GM21526 (cell line): ENCODE measurements around the gene SPC24.
"Not testable (repeated sequence)": the region's sequence is repeated elsewhere in the genome, so short reads cannot be mapped to it uniquely, and the experiment has no call there.

Source experiments
- ATAC-seq: cut with Tn5 transposase; IDR thresholded peaks from one replicate; pipeline ENCODE4 v1.9.1; 2021; ENCODE audit warnings: moderate library complexity; ENCODE audit not compliant: unreplicated experiment, low FRiP score

Gene SPC24

DNA sequence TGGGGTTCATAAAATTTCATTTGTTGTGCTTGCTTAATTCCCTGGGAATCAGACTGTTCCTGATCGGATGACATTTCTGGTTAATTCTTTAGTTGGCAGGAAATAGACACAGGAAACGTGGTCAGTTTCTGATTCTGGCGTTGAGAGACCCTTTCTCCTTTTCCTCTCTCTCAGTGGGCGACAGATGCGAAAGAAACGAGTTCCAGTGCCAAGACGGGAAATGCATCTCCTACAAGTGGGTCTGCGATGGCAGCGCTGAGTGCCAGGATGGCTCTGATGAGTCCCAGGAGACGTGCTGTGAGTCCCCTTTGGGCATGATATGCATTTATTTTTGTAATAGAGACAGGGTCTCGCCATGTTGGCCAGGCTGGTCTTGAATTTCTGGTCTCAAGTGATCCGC lies 55.5 kb downstream of the SPC24 start:
- no peak for ATAC-seq

DNA sequence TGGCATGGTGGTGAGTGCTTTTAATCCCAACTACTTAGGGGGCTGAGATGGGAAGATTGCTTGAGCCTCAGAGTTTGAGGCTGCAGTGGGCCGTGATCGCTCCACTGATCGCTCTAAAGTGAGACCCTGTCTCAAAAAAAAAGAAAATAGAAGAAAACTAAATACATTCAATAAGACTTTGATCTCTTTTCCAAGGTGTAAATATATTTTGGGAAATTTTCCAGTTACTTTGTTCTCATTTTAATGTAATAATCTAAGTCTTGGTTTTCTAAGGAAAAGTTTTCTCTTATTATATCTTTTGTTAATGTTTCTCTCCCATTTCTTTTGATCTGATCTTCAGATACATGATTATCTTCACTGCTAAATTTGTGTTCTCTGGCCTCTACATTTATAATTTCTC lies 56.7 kb downstream of the SPC24 start:
- no peak for ATAC-seq

DNA sequence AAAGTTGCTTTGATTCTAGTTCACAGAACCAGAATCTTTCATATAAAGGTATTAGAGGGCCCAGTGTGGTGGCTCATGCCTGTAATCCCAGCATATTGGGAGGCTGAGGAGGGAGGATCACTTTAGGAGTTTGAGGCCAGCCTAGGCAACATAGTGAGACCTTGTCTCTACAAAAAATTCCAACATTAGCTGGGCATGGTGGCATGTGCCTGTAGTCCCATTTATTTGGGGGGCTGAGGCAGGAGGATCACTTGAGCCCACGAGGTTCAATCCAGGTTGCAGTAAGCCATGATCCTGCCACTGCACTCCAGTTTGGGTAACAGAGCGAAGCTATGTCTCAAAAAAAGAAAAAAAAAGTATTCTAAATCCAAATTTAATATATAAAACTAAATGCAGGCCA lies 57.3 kb downstream of the SPC24 start:
- ATAC-seq = no peak

DNA sequence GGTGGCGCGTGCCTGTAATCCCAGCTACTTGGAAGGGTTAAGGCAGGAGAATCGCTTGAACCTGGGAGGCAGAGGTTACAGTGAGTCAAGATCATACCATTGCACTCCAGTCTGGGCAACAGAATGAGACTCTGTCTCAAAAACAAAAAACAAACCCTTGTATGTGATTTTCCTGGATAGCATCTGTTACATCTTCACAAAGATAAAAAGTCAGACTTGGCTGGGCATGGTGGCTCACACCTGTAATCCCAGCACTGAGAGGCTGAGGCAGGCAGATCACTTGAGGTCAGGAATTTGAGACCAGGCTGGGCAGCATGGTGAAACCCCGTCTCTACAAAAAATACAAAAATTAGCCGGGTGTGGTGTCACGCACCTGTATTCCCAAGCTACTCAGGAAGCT lies 58.2 kb downstream of the SPC24 start:
- ATAC-seq = not testable (repeated sequence)

DNA sequence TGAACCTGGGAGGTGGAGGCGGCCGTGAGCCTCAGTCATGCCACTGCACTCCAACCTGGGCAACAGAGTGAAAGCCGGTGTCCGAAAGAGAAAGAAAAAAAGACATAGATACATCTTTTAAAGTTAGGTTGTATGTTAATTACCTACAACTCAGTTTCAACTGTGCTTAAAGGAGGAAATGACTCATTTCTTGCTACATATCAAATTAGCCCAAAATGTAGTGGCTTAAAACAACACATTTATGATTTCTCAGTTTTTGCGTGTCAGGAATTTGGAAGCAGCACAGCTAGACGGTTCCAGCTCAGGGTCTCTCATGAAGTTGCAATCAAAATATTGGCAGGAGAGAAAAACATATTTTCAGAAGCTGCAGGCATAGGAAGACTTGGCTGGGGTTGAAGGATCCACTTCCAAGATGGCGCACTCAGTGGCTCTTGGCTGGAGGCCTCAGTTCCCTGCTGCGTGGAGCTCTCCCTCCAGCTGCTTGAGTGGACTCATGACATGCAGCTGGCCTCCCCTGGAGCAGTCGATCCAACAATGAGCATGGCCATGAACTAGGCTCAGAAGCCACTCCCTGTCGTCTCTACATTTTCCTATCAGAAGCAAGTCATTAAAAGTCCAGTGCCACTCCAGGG lies 59.3 kb downstream of the SPC24 start:
- no peak for ATAC-seq
